Activated effector memory CD4-positive, alpha-beta T cell treated with anti-CD3 and anti-CD28 coated beads, Interleukin-2, amount 50 U/mL, for 16 hours (primary cell): ENCODE measurements around the gene ZBTB20.

Source experiments
- DNase-seq: peaks from one replicate; pipeline ENCODE4 v3.0.0-alpha.2; 2020

Gene ZBTB20

DNA sequence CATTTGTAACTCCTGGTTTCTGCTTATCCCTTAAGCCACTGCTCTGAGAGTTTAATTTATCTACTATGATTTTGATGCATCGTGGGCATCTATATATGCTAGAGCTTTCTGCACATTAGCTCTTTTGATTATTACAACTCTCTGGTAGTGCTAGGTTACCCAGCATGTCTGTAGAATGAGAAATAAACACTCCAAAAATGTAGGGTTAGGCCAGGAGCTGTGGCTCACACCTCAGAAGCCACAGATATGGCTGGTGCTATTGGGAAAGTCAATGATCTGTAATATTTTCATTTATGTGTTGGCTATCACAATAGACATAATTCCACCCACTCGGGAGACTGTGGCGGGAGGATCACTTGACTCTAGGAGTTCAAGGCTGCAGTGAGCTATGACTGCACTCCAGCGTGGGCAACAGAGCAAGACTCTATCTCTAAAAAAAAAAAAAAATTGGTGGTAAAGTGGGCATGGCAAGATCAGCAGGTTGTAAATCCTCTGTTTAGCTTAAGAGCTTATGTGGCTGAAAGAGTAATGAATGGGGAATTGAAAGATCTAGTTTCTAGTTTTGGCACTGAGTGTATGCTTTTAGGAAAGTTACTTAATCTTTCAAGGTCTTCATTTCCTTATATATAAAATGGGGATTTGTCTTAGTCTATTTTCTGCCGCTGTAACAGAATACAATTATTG, 847.0 kb downstream of the ZBTB20 start:
- DNase-seq, result no peak

DNA sequence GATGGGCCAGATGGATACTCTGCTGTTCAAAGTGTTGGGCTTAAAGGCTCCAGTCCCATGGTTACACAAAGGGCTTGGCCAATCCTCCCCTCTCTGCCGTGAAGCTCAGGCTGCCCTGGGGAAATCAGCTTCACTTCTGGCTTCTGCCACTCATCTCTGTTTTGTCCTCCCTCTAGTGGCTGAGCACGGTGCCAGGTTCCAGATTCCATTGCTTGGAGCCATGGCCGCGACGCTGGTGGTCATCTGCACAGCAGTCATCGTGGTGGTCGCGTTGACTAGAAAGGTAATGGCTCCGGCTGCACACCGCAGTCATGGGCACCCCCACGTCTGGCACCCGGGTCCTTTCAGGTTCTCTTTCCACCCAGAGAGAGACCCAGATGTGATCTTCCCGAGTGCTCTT, 847.7 kb downstream of the ZBTB20 start:
- DNase-seq, result peak; percentile 79

DNA sequence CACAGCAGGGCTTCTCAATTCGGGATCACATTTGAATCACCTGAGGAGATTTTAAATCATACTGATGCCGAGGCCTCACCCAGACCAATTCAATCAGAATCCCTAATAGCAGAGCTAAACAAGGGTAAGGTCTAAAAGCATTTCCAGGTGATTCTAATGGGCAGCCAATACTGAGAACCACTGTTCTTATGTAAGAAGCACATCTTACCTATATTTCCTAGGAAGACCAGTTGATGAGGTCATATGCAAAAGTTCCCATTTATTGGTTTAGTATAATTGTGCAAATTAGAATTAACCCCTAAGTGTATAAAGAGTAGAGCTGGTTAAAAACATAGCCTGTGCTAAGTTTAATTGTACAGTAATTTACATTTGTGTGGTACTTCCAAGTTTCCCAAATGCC, 851.1 kb downstream of the ZBTB20 start:
- no peak for DNase-seq

DNA sequence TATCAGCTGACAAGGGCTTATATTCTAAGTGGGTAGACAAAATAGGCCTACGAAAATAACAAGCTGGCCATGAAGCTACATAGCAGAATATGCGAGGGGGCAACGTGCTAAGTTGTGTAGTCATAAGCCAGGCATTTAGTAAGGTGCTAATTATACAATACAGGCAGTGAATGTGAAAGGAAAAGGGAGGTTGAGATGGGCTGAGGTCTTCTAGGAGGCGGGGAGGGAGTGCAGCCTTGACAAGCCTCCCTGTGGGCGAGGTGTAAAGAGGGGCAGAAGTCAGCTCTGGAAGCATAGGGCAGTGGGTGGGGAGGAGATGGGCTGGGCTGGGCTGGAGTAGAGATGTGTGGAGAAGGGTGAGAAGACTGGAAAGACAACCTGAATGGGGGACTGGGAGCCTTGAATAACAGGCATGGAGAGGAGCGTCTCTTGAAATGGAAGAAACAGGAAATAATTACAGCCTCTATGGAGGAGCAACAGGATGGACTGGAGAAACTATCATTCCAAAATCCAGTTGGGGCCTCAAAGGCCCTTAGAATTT, 852.1 kb downstream of the ZBTB20 start:
- peak; percentile 79 for DNase-seq

DNA sequence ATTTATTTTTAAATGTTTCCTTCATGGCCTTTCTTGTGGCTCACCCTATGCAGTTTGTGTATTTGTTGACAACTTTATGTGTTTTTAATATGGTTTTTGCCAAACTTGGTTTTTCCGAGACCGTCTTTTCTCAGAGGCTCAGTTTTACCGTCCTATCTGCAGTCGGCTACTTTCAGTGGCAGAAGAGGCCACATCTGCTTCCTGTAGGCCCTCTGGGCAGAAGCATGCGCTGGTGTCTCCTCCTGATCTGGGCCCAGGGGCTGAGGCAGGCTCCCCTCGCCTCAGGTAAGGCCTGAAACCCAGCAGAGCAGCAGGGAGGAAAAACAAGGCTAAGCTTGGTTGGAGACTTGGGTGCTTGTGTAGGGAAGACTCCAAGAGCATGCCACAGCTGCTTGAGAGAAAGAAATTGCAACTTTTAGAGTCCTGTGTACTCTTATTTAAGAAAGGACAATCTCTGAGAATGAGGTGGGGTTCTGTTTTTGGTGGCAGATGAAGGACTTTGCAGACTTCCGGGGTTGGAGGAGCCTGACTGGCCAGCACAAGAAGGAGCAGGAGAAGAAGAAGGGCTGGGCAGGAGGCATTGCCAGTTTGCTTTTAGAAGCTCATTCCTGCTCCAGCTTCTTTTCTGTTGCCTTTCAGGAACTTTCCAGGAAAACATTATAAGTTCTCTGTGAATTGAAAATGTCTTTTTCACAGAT, 853.1 kb downstream of the ZBTB20 start, which contains the start of gene TIGIT:
Gene TIGIT, plus strand, starts transcription at position 191 of the 698 bp plus-strand sequence. Its CDS starts 34 bp downstream, at position 225.
- peak; percentile 74 for DNase-seq

DNA sequence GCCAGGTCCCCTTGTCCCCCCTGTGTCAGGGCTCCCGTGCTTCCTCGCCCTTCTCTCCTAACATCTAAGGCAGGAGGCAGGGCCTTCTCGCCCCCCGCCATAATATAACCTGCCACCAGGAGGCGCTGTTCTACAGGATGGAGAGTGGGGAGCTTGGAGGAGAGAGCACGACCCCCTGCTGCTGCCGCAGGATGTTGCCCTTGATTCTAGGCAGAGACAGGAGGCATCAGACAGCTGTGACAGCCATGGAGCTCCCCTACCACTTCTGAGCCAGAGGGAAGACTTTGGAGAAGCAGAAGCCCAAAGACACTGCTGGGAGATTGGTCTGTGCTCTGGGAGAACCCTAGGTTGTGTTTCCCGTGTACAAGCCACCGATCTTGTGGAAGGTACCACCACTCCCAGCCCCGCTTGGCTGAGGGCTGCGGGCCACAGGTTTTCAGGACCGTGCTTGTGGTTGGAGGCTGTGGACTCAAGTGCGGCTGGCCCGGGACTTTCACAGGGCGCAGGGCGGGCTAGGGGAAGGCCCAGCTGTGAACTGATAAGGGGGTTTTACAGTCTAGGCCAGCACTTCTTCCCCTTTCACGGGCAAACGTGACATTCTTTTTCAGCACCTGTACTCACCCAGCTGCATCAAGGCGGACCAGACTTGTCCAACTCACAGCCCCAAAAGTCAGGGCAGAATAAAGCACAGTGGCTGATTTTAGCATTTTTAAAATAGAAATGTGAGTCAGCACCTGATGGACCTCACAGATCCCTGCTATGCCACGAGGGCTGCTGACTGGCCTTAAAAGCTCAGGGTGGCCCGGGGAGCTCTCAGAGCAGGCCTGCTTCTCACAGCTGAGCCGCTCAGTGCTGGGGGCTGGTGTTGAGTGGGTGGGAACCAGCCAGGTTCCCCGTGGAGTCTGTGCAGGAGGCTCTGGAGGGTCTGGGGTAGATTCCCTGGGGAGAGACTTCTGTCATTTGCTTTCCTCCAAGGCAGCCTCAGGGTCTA, 855.9 kb downstream of the ZBTB20 start:
- peak; percentile 97 for DNase-seq

DNA sequence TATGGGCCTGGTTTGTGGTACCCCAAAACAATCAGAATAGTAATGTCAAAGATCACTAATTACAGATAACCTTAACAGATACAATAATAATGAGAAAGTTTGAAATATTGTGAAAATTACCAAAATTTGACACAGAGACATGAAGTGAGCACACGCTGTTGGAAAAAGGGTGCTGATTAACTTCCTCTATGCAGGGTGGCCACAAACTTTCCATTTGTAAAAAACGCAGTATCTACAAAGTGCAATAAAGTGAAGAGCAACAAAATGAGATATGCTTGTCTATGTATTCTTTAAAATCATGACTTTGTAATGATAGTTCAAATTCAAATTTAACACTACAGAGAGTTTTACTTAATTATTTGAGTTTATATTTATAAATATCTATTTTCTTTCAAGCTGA, 860.8 kb downstream of the ZBTB20 start:
- no peak for DNase-seq

DNA sequence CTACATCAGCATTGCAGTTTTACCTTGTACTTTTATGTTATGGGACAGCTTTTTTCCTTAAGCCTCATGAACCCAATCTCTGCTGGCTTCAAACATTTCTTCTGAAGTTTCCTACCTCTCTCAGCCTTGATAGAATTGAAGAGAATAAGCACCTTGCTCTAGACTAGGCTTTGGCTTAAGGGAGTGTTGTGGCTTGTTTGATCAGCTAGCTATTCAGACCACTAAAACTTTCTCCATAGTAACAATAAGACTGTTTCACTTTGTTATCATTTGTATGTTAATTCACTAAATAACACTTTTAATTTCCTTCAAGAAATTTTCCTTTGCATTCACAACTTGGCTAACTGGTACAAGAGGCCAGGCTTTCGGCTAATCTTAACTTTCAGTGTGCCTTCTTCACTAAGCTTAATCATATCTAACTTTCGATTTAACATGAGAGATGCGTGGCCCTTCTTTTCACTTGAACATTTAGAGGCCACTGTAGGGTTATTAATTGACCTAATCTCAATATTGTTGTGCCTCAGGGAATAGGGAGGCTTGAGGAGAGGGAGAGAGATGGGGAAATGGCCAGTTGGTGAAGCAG, 861.3 kb downstream of the ZBTB20 start:
- DNase-seq, result no peak

DNA sequence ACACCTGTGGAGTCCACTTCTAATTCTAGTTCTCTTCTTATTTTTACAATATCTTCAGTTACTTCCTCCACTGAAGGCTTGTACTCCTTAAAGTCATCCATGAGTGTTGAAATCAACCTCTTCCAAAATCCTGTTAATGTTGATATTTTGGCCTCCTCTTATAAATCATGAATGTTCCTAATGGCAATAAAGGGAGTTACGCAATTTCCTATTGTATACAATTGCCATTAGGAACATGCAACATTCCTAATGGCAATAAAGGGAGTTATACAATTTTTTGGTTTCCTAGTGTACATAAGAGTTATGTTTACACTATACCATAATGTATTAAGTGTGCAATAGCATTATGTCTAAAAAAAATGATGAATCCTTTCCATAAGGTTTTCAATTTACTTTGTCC, 862.4 kb downstream of the ZBTB20 start:
- no peak for DNase-seq
